GM23248 (cell line): Measurements from ENCODE around the gene AKT1S1. TPM values are rescaled to one million over a fixed set of nuclear protein-coding genes. Genes with fewer than 3 reads are reported as not detected.

Experiments used
- DNase-seq: peaks from one replicate; pipeline ENCODE4 v3.0.0-alpha.2; 2015
- H2AFZ ChIP-seq: fragments of 200-600 bp; sonication (generic); 2 replicates; pipeline ENCODE4 v1.6.1; 2016; ENCODE audit warnings: antibody characterized with exemption
- H3F3A ChIP-seq: fragments of 200-600 bp; sonication (generic); 2 replicates; pipeline ENCODE4 v1.6.1; 2016; ENCODE audit warnings: mild to moderate bottlenecking, antibody characterized with exemption, mixed run types; ENCODE audit not compliant: insufficient read depth
- H3K27ac ChIP-seq: fragments of 200-600 bp; sonication (generic); 2 replicates; pipeline ENCODE4 v1.5.1; 2016; ENCODE audit warnings: mild to moderate bottlenecking
- H3K27me3 ChIP-seq: fragments of 200-600 bp; sonication (generic); replicated peaks from 2 replicates; pipeline ENCODE4 v1.6.1; 2016; ENCODE audit warnings: mild to moderate bottlenecking; ENCODE audit not compliant: insufficient read depth
- H3K36me3 ChIP-seq: fragments of 200-600 bp; sonication (generic); 2 replicates; pipeline ENCODE4 v1.6.1; 2016; ENCODE audit warnings: low read depth, mild to moderate bottlenecking
- H3K4me1 ChIP-seq: fragments of 200-600 bp; sonication (generic); 2 replicates; pipeline ENCODE4 v1.6.1; 2016; ENCODE audit warnings: mild to moderate bottlenecking; ENCODE audit not compliant: insufficient read depth
- H3K4me2 ChIP-seq: fragments of 200-600 bp; sonication (generic); one replicate; pipeline ENCODE4 v1.6.1; 2016; ENCODE audit warnings: mild to moderate bottlenecking; ENCODE audit not compliant: unreplicated experiment
- H3K4me3 ChIP-seq: fragments of 200-600 bp; sonication (generic); 2 replicates; pipeline ENCODE4 v1.5.1; 2016; ENCODE audit warnings: mild to moderate bottlenecking
- H3K79me2 ChIP-seq: fragments of 200-600 bp; sonication (generic); 2 replicates; pipeline ENCODE4 v1.6.1; 2016; ENCODE audit warnings: mild to moderate bottlenecking; ENCODE audit not compliant: insufficient read depth
- H3K9ac ChIP-seq: fragments of 200-600 bp; sonication (generic); 2 replicates; pipeline ENCODE4 v1.6.1; 2016; ENCODE audit warnings: mild to moderate bottlenecking
- H3K9me2 ChIP-seq: fragments of 200-600 bp; sonication (generic); 2 replicates; pipeline ENCODE4 v1.6.1; 2016; ENCODE audit warnings: mixed run types, mild to moderate bottlenecking, moderate library complexity; ENCODE audit not compliant: insufficient read depth
- H3K9me3 ChIP-seq: fragments of 200-600 bp; sonication (generic); one replicate; pipeline ENCODE4 v1.6.1; 2017; ENCODE audit warnings: low read depth
- H4K20me1 ChIP-seq: fragments of 200-600 bp; sonication (generic); 2 replicates; pipeline ENCODE4 v1.6.0; 2016; ENCODE audit not compliant: insufficient read depth
- EZH2 ChIP-seq: fragments of 200-600 bp; sonication (generic); IDR thresholded peaks from 2 replicates; pipeline ENCODE4 v1.6.1; 2018; ENCODE audit warnings: antibody characterized with exemption, mild to moderate bottlenecking; ENCODE audit not compliant: insufficient read depth, poor library complexity, severe bottlenecking
- EZH2phosphoT487 ChIP-seq: fragments of 200-600 bp; sonication (generic); IDR thresholded peaks from 2 replicates; pipeline ENCODE4 v1.6.1; 2018; ENCODE audit warnings: antibody characterized with exemption, moderate library complexity, mild to moderate bottlenecking, low read depth; ENCODE audit not compliant: insufficient read depth
- WGBS, 2 experiments: methylation state at CpG; one replicate each; pipeline ENCODE4 v1.1.6; 2015 to 2017; ENCODE audit warnings: low lambda C conversion rate in 2 of 2, low coverage in 1 of 2; ENCODE audit errors: missing lambda C conversion rate in 2 of 2; 5-methylcytosine and 5-hydroxymethylcytosine counted together
- in situ Hi-C: fragments of 300-500 bp; cut with MboI; formaldehyde crosslinking; loops from 2 replicates; pipeline ENCODE4 v1.15.0; 2020
- polyA plus RNA-seq: library from polyadenylated mRNA; unstranded; fragments of >200 nt; fragmentation: Nextera tagmentation; extraction: Ambion mirVana; gene quantifications from 2 replicates; pipeline ENCODE4 v1.2.1, GENCODE V29; 2016
- total RNA-seq: library from RNA; depleted of rRNA; stranded (reverse); fragments of >200 nt; shearing (Covaris generic); gene quantifications from 2 replicates; pipeline ENCODE4 v1.2.3, GENCODE V29; 2014

The AKT1S1 gene
- total and polyA plus RNA-seq, 2 experiments from 2014 or later: 17.3 to 60.4 TPM

DNA sequence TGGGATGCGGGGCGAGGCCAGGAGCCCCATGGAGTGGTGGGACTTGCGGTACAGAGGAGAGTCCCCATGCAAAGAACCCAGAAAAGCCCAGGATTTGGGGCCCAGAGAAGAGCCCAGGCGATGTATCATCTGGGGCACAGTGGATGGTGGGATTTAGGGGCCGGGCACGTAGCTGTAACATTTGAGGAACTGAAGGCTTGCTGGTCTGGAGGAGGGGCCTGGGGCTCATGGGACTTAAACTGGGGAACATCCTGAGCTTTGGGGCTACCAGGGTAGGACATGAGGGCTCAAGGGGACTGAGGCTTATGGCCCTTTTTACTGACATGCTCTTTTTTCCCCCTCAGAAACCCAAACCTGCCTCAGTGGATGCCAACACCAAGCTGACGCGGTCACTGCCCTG lies 45.6 kb downstream of the AKT1S1 start:
- DNase-seq: no peak

DNA sequence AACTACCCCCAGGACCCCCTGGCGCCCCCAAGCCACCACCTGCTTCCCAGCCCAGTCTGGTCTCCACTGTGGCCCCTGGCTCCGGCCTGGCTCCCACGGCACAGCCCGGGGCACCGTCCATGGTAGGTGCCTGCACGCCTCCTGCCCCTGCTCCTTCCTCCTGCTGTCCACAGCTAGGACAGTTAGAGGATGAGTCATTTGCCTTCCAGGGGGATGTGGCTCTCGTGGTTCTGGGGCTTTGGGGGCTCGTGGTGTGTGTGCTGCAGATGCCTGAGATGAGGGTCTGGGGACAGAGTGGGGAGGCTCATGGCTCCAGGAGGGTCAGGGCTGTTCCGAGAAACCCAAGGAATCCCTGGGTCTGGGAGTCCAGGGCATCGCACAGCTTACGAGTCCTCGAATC lies 46.4 kb downstream of the AKT1S1 start:
- no peaks in the 10 kb centered on the region for H3F3A ChIP-seq
- H3K79me2 ChIP-seq: peaks cover 6% of the 10 kb centered on the region; the same call in 1 of the 2 replicates
- no peaks in the 10 kb centered on the region; the same call in 1 of the 2 replicates for H3K36me3 ChIP-seq
- WGBS, 2 experiments: 96 to 97% methylated on average over 9 to 12 of the region's 12 CpGs
- no peak overlapping the region for H3K4me3 ChIP-seq
- no peaks in the 10 kb centered on the region for H3K27me3 ChIP-seq
- H3K4me1 ChIP-seq: no peaks in the 10 kb centered on the region
- no peak overlapping the region for H2AFZ ChIP-seq
- no peak overlapping the region for H3K27ac ChIP-seq
- no peak overlapping the region for H3K9ac ChIP-seq
- no peaks in the 10 kb centered on the region for H4K20me1 ChIP-seq
- H3K9me3 ChIP-seq: no peaks in the 10 kb centered on the region
- TF ChIP-seq EZH2phosphoT487 (no peak), EZH2 (no peak)
- H3K9me2 ChIP-seq: no peaks in the 10 kb centered on the region
- DNase-seq: no peak
- H3K4me2 ChIP-seq: no peak overlapping the region
- in situ Hi-C loops: no loop called here

More for the DNA sequence above, 45.6 kb downstream of the AKT1S1 start:
- Histone ChIP-seq H3K9me3 (no peaks in the 10 kb centered on the region), H3K27me3 (no peaks in the 10 kb centered on the region), H4K20me1 (no peaks in the 10 kb centered on the region), H3K79me2 (no peaks in the 10 kb centered on the region), H3F3A (no peaks in the 10 kb centered on the region), H3K4me2 (no peak overlapping the region), H3K9ac (no peak overlapping the region), H3K27ac (no peak overlapping the region), H2AFZ (no peak overlapping the region), H3K4me1 (no peaks in the 10 kb centered on the region), H3K4me3 (no peak overlapping the region), H3K36me3 (no peaks in the 10 kb centered on the region; the same call in 1 of the 2 replicates), H3K9me2 (no peaks in the 10 kb centered on the region)
- in situ Hi-C loops: no loop called here
- 94 to 96% methylated on average over 8 of the region's 8 CpGs for WGBS, 2 experiments
- TF ChIP-seq EZH2phosphoT487 (no peak), EZH2 (no peak)

DNA sequence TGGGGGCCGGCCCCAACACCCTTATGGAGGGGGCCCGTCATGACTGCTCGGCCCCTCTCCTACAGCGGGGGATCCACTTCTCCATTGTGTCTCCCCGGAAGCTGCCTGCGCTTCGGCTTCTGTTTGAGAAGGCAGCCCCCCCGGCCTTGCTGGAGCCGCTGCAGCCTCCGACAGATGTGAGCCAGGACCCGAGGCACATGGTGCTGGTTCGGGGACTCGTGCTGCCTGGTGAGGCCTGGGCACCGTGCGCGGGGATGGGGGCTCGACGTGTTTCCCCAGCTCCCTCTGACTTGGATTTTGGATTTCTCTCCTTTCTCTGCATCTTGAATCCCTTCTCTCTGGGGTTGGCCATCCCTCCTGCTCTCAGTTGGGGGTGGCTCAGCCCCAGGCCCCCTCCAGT lies 47.4 kb downstream of the AKT1S1 start:
- no peaks in the 10 kb centered on the region for H3F3A ChIP-seq
- H4K20me1 ChIP-seq: no peaks in the 10 kb centered on the region
- WGBS, 2 experiments: 95 to 96% methylated on average over 14 to 18 of the region's 18 CpGs
- TF ChIP-seq EZH2phosphoT487 (no peak), EZH2 (no peak)
- peaks cover 16% of the 10 kb centered on the region for H3K79me2 ChIP-seq
- no peaks in the 10 kb centered on the region; the same call in 1 of the 2 replicates for H3K36me3 ChIP-seq
- H3K4me1 ChIP-seq: no peaks in the 10 kb centered on the region
- H3K4me2 ChIP-seq: no peak overlapping the region
- H3K4me3 ChIP-seq: no peak overlapping the region
- no peaks in the 10 kb centered on the region for H3K9me2 ChIP-seq
- no peak for DNase-seq
- no peaks in the 10 kb centered on the region for H3K9me3 ChIP-seq
- H2AFZ ChIP-seq: no peak overlapping the region
- H3K9ac ChIP-seq: no peak overlapping the region
- no peaks in the 10 kb centered on the region for H3K27me3 ChIP-seq
- no peak overlapping the region for H3K27ac ChIP-seq
- in situ Hi-C loops: no loop called here

DNA sequence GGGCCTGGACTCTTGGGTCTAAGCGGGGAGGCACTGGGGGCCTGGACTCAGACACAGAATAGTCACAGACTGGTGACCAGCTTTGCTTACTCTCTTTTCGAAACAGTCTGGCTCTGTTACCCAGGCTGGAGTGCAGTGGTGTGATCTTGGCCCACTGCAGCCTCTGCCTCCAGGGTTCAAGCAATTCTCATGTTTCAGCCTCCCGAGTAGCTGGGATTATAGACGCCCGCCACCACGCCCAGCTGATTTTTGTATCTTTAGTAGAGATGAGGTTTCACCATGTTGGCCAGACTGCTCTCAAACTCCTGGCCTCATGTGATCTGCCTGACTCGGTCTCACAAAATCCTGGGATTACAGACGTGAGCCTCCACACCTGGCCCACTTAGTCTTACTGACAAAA lies 48.0 kb downstream of the AKT1S1 start:
- Histone ChIP-seq H3K27me3 (no peaks in the 10 kb centered on the region), H3K4me3 (no peak overlapping the region), H3K4me1 (no peaks in the 10 kb centered on the region), H3K9me2 (no peaks in the 10 kb centered on the region), H3F3A (no peaks in the 10 kb centered on the region), H3K9me3 (no peaks in the 10 kb centered on the region), H3K79me2 (peaks cover 22% of the 10 kb centered on the region), H3K4me2 (no peak overlapping the region), H3K36me3 (no peaks in the 10 kb centered on the region; the same call in 1 of the 2 replicates), H4K20me1 (no peaks in the 10 kb centered on the region), H2AFZ (no peak overlapping the region), H3K27ac (no peak overlapping the region), H3K9ac (no peak overlapping the region)
- in situ Hi-C loops: no loop called here
- WGBS, 2 experiments: 83 to 88% methylated on average over 7 to 8 of the region's 8 CpGs
- TF ChIP-seq EZH2 (no peak), EZH2phosphoT487 (no peak)
- no peak for DNase-seq

DNA sequence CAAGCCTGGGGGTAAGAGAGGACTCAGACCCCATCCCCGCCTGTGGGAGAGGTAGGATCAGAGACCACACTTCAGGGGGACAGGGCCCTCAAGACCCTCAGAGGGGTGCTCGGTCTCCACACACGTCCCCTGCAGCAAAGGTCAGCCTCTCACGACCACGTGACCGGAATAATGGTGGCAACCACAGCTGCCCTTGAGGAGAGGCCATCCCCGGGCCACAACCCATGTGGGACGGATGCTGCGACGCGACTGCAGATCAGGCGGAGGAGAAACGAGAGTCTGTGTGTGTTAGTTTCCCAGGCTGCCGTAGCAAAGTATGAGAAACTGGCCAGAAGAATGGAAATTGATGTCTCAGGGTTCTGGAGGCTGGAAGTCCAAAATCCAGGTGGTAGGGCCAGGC lies 50.1 kb downstream of the AKT1S1 start:
- Histone ChIP-seq H3K27me3 (no peaks in the 10 kb centered on the region), H3K27ac (no peak overlapping the region), H3K79me2 (peaks cover 38% of the 10 kb centered on the region), H3K4me3 (no peak overlapping the region), H3K4me2 (no peak overlapping the region), H3K9me2 (no peaks in the 10 kb centered on the region), H3F3A (no peaks in the 10 kb centered on the region), H3K9ac (no peak overlapping the region), H4K20me1 (no peaks in the 10 kb centered on the region), H2AFZ (no peak overlapping the region), H3K4me1 (no peaks in the 10 kb centered on the region), H3K36me3 (no peaks in the 10 kb centered on the region; the same call in 1 of the 2 replicates), H3K9me3 (no peaks in the 10 kb centered on the region)
- in situ Hi-C loops: no loop called here
- WGBS, 2 experiments: 87% methylated on average over 14 of the region's 14 CpGs
- no peak for TF ChIP-seq EZH2phosphoT487
- no peak for TF ChIP-seq EZH2
- no peak for DNase-seq
